Panc1 (cell line): Measurements from ENCODE around the gene NID2. TPM values are rescaled to one million over a fixed set of nuclear protein-coding genes. Genes with fewer than 3 reads are reported as not detected.

ENCODE experiments used
- ATAC-seq: fragments of 200-7000 bp; cut with Tn5 transposase; 2 replicates; pipeline ENCODE4 v1.9.1; 2020; ENCODE audit warnings: mild to moderate bottlenecking, moderate library complexity
- BruUV-seq: library from RNA; stranded (reverse); fragments of 400-500 nt; replicated peaks from 2 replicates; lab custom pipeline; 2021; lab: Mats Ljungman, UMichigan
- CTCF ChIA-PET: fragments of 300-600 bp; sonication (Branson Sonifier 250); formaldehyde crosslinking; loops from one replicate; lab custom pipeline; 2022; ENCODE audit warnings: antibody characterized with exemption; lab: Charles Lee
- POLR2A ChIA-PET: fragments of 300-600 bp; sonication (Branson Sonifier 250); formaldehyde crosslinking; loops from one replicate; lab custom pipeline; 2022; ENCODE audit warnings: antibody characterized with exemption; lab: Charles Lee
- DNase-seq: peaks from one replicate; pipeline ENCODE4 v3.0.0-alpha.2; 2010; ENCODE audit warnings: low read depth, low spot score
- H3K27ac ChIP-seq: 2 replicates; pipeline ENCODE4 v1.5.1; 2011; ENCODE audit warnings: mild to moderate bottlenecking, low read length, inconsistent platforms
- H3K27me3 ChIP-seq: fragments of 200-500 bp; sonication (Bioruptor generic); 2 replicates; pipeline ENCODE4 v1.6.0; 2014; ENCODE audit warnings: low read length, inconsistent platforms; ENCODE audit not compliant: control insufficient read depth, insufficient read depth
- H3K36me3 ChIP-seq: fragments of 200-500 bp; sonication (Bioruptor generic); 2 replicates; pipeline ENCODE4 v1.5.1; 2014; ENCODE audit warnings: inconsistent platforms, mild to moderate bottlenecking, low read length, moderate library complexity; ENCODE audit not compliant: control insufficient read depth, insufficient read depth
- H3K4me1 ChIP-seq: 2 replicates; pipeline ENCODE4 v1.5.1; 2011; ENCODE audit warnings: inconsistent platforms, mild to moderate bottlenecking, low read length, moderate library complexity; ENCODE audit not compliant: control insufficient read depth, insufficient read depth
- H3K4me3 ChIP-seq, 2 experiments: 2 replicates each; pipeline ENCODE4 v1.5.1; 2011 to 2012; ENCODE audit warnings: low read depth in 2 of 2, low read length in 2 of 2, mild to moderate bottlenecking in 2 of 2, inconsistent platforms in 1 of 2, moderate library complexity in 1 of 2
- H3K9me3 ChIP-seq: fragments of 200-500 bp; sonication (Bioruptor generic); 2 replicates; pipeline ENCODE4 v1.5.1; 2014; ENCODE audit warnings: low read depth, mild to moderate bottlenecking, inconsistent platforms, low read length, moderate library complexity; ENCODE audit not compliant: control insufficient read depth, insufficient read depth
- POLR2AphosphoS5 ChIP-seq: IDR thresholded peaks from 2 replicates; pipeline ENCODE4 v1.6.1; 2012; ENCODE audit warnings: mild to moderate bottlenecking, low read depth, low read length, moderate library complexity
- SIN3A ChIP-seq: IDR thresholded peaks from 2 replicates; pipeline ENCODE4 v1.6.1; 2012; ENCODE audit warnings: low read depth, mild to moderate bottlenecking, low read length, moderate library complexity, borderline replicate concordance; ENCODE audit not compliant: insufficient read depth
- TCF7L2 ChIP-seq: IDR thresholded peaks from 2 replicates; pipeline ENCODE4 v1.6.1; 2011; ENCODE audit warnings: mild to moderate bottlenecking, low read depth, low read length, inconsistent platforms
- in situ Hi-C: cut with HindIII; loops from 2 replicates; pipeline ENCODE4 v1.10.0; 2016; ENCODE audit warnings: low sequenced_read_pairs, low pct_unique_long_range_greater_than_20kb
- intact Hi-C: fragments of 100-400 bp; cut with micrococcal nuclease; formaldehyde crosslinking; loops from one replicate; pipeline ENCODE4 v1.10.0; 2022; ENCODE audit not compliant: unreplicated experiment
- total RNA-seq: library from RNA; stranded (reverse); gene quantifications from one replicate; pipeline ENCODE4 v1.2.1, GENCODE V29; 2021; ENCODE audit not compliant: unreplicated experiment
- TF ChIP-seq, protein P1 (sequence below), 2 experiments: IDR thresholded peaks; 2 replicates each; pipeline ENCODE4 v1.6.1; 2011 to 2012; ENCODE audit warnings: low read depth in 2 of 2, control low read depth in 1 of 2, low read length in 1 of 2, mild to moderate bottlenecking in 1 of 2, moderate library complexity in 1 of 2; ENCODE audit not compliant: insufficient read depth in 1 of 2
- TF ChIP-seq, protein P2 (sequence below): fragments of 450-650 bp; IDR thresholded peaks from 2 replicates; pipeline ENCODE4 v1.5.1; 2017; ENCODE audit warnings: mild to moderate bottlenecking

The NID2 gene
- total RNA-seq, 1 experiment from 2014 or later = 0.36 TPM

DNA sequence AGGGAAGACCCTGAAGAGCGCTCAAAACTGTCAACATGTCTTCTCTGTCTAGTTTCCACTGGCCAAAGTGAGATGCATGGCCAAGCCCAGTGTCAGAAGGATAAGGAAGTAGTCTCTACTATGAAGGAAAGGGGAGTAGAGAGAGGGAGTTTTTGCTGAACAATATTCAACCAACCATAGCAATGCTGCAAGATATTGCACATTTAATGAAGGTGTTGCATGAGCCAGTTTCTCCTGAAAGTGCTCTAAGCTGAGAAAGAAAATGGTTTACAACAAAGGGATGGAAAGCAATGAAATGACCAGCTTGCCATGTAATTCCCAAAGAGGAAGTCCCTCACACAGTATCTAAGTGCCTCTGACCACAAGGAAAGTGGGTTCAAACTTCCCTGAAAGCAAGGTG lies 40.0 kb upstream of the NID2 start:
- ChIA-PET CTCF (no interaction called here), POLR2A (no interaction called here)
- Histone ChIP-seq H3K27me3 (no peaks in the 10 kb centered on the region), H3K4me3 (no peak overlapping the region), H3K27ac (no peak overlapping the region), H3K36me3 (no peaks in the 10 kb centered on the region), H3K9me3 (no peaks in the 10 kb centered on the region), H3K4me1 (no peaks in the 10 kb centered on the region)
- BruUV-seq = no TSS peak
- DNase-seq = no peak
- ATAC-seq = no peak
- no peak for TF ChIP-seq POLR2AphosphoS5
- TF ChIP-seq TCF7L2 = no peak
- no peak for TF ChIP-seq SIN3A
- TF ChIP-seq, protein P1, sequence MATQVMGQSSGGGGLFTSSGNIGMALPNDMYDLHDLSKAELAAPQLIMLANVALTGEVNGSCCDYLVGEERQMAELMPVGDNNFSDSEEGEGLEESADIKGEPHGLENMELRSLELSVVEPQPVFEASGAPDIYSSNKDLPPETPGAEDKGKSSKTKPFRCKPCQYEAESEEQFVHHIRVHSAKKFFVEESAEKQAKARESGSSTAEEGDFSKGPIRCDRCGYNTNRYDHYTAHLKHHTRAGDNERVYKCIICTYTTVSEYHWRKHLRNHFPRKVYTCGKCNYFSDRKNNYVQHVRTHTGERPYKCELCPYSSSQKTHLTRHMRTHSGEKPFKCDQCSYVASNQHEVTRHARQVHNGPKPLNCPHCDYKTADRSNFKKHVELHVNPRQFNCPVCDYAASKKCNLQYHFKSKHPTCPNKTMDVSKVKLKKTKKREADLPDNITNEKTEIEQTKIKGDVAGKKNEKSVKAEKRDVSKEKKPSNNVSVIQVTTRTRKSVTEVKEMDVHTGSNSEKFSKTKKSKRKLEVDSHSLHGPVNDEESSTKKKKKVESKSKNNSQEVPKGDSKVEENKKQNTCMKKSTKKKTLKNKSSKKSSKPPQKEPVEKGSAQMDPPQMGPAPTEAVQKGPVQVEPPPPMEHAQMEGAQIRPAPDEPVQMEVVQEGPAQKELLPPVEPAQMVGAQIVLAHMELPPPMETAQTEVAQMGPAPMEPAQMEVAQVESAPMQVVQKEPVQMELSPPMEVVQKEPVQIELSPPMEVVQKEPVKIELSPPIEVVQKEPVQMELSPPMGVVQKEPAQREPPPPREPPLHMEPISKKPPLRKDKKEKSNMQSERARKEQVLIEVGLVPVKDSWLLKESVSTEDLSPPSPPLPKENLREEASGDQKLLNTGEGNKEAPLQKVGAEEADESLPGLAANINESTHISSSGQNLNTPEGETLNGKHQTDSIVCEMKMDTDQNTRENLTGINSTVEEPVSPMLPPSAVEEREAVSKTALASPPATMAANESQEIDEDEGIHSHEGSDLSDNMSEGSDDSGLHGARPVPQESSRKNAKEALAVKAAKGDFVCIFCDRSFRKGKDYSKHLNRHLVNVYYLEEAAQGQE (IDR thresholded peaks at IDR 0.05; ENCODE audit: insufficient read depth in 1 of 2, low read depth in 2 of 2, low read length in 1 of 2) = no peak
- TF ChIP-seq, protein P2, sequence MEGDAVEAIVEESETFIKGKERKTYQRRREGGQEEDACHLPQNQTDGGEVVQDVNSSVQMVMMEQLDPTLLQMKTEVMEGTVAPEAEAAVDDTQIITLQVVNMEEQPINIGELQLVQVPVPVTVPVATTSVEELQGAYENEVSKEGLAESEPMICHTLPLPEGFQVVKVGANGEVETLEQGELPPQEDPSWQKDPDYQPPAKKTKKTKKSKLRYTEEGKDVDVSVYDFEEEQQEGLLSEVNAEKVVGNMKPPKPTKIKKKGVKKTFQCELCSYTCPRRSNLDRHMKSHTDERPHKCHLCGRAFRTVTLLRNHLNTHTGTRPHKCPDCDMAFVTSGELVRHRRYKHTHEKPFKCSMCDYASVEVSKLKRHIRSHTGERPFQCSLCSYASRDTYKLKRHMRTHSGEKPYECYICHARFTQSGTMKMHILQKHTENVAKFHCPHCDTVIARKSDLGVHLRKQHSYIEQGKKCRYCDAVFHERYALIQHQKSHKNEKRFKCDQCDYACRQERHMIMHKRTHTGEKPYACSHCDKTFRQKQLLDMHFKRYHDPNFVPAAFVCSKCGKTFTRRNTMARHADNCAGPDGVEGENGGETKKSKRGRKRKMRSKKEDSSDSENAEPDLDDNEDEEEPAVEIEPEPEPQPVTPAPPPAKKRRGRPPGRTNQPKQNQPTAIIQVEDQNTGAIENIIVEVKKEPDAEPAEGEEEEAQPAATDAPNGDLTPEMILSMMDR = no peak
- in situ Hi-C loops (no loop called here), intact Hi-C loops (no loop called here)

GRCh38 chr14:52106840-52107239 lies 38.0 kb upstream of the NID2 start:
- Histone ChIP-seq H3K27ac (no peak overlapping the region), H3K9me3 (no peaks in the 10 kb centered on the region), H3K36me3 (no peaks in the 10 kb centered on the region), H3K4me3 (no peak overlapping the region), H3K27me3 (no peaks in the 10 kb centered on the region), H3K4me1 (no peaks in the 10 kb centered on the region)
- ATAC-seq (no peak), DNase-seq (no peak)
- TF ChIP-seq, protein P1 (IDR thresholded peaks at IDR 0.05; ENCODE audit: insufficient read depth in 1 of 2, low read depth in 2 of 2, low read length in 1 of 2) = no peak
- TF ChIP-seq, protein P2 = no peak
- TF ChIP-seq TCF7L2 (no peak), POLR2AphosphoS5 (no peak), SIN3A (no peak)
- no TSS peak for BruUV-seq
- in situ Hi-C loops (no loop called here), intact Hi-C loops (no loop called here)
- CTCF ChIA-PET = no interaction called here
- POLR2A ChIA-PET = no interaction called here
